ENCODE results near the gene BGN.

BGN gene

GRCh38 chrX:153494541-153495361, at the start of gene BGN:
Gene BGN (plus strand): TSS chrX:153494980. CDS start chrX:153504632, 9,652 bp downstream.
- no peak for DNase-seq (ENCODE audit: low read depth in 4 of 4, low spot score in 1 of 4)

GRCh38 chrX:153445106-153445855, 49.5 kb upstream of the BGN start:
- no peak for DNase-seq (ENCODE audit: low read depth in 4 of 4, low spot score in 1 of 4)

- no peak for DNase-seq (ENCODE audit: low read depth in 4 of 4, low spot score in 1 of 4)
These were observed 48.7 kb upstream of the BGN start, which contains the start of gene TREX2 for GRCh38 chrX:153445856-153446635. Gene TREX2 (minus strand): TSS chrX:153446056. CDS start chrX:153445430, 626 bp downstream.

- DNase-seq (ENCODE audit: low read depth in 4 of 4, low spot score in 1 of 4): no peak
These were observed 48.2 kb upstream of the BGN start for GRCh38 chrX:153446636-153446936.

GRCh38 chrX:153446950-153447580, 47.7 kb upstream of the BGN start:
- no peak for DNase-seq (ENCODE audit: low read depth in 4 of 4, low spot score in 1 of 4)

- DNase-seq (ENCODE audit: low read depth in 4 of 4, low spot score in 1 of 4): no peak
These were observed 47.2 kb upstream of the BGN start for GRCh38 chrX:153447581-153447960.

GRCh38 chrX:153448556-153449367, 46.0 kb upstream of the BGN start:
- DNase-seq (ENCODE audit: low read depth in 4 of 4, low spot score in 1 of 4): no peak

GRCh38 chrX:153449368-153450113, 45.2 kb upstream of the BGN start:
- DNase-seq (ENCODE audit: low read depth in 4 of 4, low spot score in 1 of 4): no peak

GRCh38 chrX:153450114-153450948, 44.4 kb upstream of the BGN start:
- DNase-seq (ENCODE audit: low read depth in 4 of 4, low spot score in 1 of 4): no peak

GRCh38 chrX:153450949-153451277, 43.9 kb upstream of the BGN start:
- no peak for DNase-seq (ENCODE audit: low read depth in 4 of 4, low spot score in 1 of 4)

GRCh38 chrX:153454901-153455550, 39.8 kb upstream of the BGN start:
- no peak for DNase-seq (ENCODE audit: low read depth in 4 of 4, low spot score in 1 of 4)

GRCh38 chrX:153455571-153455970, 39.2 kb upstream of the BGN start:
- no peak for DNase-seq (ENCODE audit: low read depth in 4 of 4, low spot score in 1 of 4)

- no peak for DNase-seq (ENCODE audit: low read depth in 4 of 4, low spot score in 1 of 4)
These were observed 38.6 kb upstream of the BGN start for GRCh38 chrX:153456161-153456560.

- DNase-seq (ENCODE audit: low read depth in 4 of 4, low spot score in 1 of 4): no peak
These were observed 38.1 kb upstream of the BGN start for GRCh38 chrX:153456704-153457103.

GRCh38 chrX:153457136-153457825, 37.5 kb upstream of the BGN start:
- DNase-seq (ENCODE audit: low read depth in 4 of 4, low spot score in 1 of 4): no peak

GRCh38 chrX:153457827-153458466, 36.8 kb upstream of the BGN start:
- no peak for DNase-seq (ENCODE audit: low read depth in 4 of 4, low spot score in 1 of 4)

GRCh38 chrX:153458476-153458875, 36.3 kb upstream of the BGN start:
- DNase-seq (ENCODE audit: low read depth in 4 of 4, low spot score in 1 of 4): no peak
